ENCODE measurements around the gene GPER1.
"Not testable (repeated sequence)": the region's sequence is repeated elsewhere in the genome, so short reads cannot be mapped to it uniquely, and the experiment has no call there.

Gene GPER1

DNA sequence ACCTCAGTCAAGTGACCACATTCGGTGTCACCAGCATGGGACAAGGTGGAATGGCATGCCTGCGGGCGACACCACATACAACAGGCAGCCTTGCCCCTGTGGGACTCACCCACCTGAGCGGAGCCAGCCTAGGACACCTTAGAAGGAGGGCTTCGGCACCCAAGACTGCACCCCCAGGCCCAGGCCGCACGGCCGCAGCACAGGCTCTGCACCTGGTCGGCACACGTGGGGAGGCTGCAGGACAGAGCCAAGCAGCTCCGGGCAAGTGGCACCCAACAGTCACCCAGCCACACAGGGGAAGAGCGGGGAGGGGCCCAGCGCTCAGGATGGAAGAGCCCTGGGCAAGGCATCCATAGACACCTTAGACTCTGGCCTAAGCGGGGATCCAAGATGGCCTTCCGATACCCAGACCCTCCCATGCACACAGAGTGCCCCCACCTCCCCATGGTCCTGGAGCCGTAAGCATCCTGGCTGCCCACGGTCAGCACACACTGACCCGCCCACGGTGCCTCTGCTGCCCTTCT lies 16.1 kb upstream of the GPER1 start:
- FAIRE-seq: no peak

GRCh38 chr7:1073142-1073977 lies 14.6 kb upstream of the GPER1 start:
- FAIRE-seq: no peak

- not testable (repeated sequence) for FAIRE-seq
Measured at GRCh38 chr7:1074018-1074417, 13.9 kb upstream of the GPER1 start.

GRCh38 chr7:1074593-1075431 lies 13.1 kb upstream of the GPER1 start:
- FAIRE-seq: no peak

DNA sequence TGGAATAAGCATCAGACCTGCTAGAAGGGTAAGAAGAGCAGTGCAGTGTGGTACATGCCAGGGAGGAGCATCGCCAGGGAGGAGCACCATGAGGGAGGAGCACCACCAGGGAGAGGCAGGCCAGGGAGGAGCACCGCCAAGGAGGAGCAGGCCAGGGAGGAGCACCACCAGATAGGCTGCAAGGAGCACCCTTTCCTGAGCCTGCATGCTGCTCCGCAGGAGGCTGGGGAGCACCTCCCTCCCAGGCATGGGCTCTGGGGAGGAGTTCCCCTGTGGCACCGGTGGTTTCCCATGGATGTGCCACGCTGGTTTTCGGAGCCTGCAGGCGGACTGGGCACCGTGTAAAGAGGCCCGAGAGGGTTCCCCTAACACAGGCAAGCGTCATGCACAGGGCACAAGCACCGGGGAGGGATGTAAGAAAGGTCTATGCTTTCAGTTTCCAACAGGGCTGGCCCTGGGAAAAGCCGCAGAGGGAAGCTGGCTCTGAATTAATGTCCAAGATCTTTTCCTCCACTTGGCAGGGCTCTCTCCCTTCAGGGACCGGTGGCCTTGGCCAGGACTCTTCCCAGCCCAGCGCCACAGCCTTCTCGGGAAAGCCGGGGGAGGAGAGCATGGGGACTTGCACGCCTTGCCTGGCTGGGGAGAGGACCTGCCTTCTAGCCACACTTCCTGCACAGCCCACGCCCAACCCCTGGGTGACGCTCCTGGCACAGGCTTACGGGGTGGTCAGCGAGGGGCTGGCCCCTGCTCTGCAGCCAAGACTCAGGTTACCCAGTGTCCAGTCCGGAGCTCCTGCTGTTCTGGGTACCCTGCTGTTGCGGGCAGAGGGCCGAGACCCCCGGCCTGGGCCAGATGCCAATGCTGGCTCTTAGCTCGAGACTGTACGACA lies 11.5 kb upstream of the GPER1 start:
- FAIRE-seq: no peak

DNA sequence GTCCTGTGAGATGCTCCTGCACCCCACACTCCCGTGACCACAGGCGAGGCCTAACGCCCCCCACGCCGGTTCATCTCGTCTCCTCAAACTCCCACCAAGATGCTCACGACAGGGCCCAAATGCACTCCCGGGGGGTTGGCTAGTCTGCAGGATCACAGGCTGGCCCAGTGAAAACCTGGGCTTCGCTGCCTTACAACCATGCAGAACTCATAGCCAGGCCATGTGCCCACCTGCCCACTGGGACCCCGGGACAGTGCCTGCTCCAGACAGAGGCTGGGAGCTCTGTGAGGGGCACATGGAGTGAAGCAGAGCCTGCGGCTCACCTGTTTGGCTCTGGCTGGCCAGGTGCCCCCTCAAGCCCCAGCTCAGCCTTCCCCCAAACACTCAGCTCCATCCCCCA lies 9.4 kb upstream of the GPER1 start:
- no peak for FAIRE-seq

GRCh38 chr7:1078985-1079384 lies 8.9 kb upstream of the GPER1 start:
- no peak for FAIRE-seq

GRCh38 chr7:1079546-1079945 lies 8.4 kb upstream of the GPER1 start:
- no peak for FAIRE-seq

- no peak for FAIRE-seq
Measured at GRCh38 chr7:1080252-1080920, 7.5 kb upstream of the GPER1 start.

DNA sequence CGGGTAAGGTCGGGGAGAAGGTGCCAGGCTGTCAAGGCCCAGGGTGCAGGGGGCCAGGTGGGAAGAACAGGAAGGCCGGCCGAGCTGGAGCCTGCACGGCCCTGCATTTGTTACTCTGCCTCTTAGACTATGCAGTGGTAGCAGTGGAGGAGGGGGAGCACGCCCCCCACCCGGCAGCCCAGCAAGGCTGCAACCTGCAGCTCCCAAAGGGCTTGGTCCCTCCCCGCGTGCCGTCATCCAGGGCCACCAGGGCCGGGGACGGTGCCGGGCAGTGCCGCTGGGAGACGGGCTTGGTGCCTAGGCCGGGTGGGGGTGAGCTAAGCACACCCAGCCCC lies 7.0 kb upstream of the GPER1 start:
- FAIRE-seq: no peak

DNA sequence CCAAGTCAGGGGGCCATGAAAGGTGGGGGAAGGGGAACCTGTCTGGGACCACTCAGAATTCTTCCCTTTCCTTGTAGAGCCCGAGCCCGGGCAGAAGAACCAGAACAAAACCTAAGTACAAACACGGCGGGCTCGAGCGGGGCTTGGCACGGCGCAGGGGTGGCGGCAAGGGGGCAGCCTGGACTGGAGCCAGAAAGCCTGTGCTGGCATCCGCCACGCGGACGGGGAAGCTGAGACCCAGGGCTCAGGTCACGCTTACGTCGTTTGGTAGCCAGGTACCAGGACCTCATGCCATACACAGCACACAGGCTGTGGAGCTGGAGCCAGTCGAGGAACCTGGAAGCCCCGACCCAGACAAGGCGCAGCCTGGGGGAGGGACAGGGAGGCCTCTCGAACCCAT lies 6.6 kb upstream of the GPER1 start:
- no peak for FAIRE-seq

- FAIRE-seq: no peak
Measured at GRCh38 chr7:1081931-1082401, 5.9 kb upstream of the GPER1 start.

GRCh38 chr7:1083729-1084657 lies 3.9 kb upstream of the GPER1 start:
- FAIRE-seq: no peak

- no peak for FAIRE-seq
Measured at GRCh38 chr7:1085266-1085665, 2.6 kb upstream of the GPER1 start.

- FAIRE-seq: no peak
Measured at GRCh38 chr7:1085910-1086421, 1.9 kb upstream of the GPER1 start.

GRCh38 chr7:1086588-1087464 lies 1.1 kb upstream of the GPER1 start:
- FAIRE-seq: no peak

DNA sequence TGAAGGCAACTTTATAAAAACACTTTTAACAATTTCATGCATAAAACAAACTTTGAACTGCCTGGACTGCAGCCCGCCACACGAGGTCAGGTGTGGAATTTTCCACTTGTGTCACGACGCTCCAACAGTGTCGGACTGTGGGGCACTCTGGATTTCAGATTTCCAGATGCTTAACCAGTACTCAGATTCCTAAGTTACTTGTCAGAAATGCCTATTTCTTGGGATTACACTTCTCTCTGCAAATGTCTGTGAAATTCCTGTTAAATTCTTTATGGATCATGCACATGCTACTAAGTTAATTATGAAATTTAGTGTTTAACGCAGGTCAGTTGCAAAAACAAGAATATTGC lies 473 bp upstream of the GPER1 start:
- no peak for FAIRE-seq

DNA sequence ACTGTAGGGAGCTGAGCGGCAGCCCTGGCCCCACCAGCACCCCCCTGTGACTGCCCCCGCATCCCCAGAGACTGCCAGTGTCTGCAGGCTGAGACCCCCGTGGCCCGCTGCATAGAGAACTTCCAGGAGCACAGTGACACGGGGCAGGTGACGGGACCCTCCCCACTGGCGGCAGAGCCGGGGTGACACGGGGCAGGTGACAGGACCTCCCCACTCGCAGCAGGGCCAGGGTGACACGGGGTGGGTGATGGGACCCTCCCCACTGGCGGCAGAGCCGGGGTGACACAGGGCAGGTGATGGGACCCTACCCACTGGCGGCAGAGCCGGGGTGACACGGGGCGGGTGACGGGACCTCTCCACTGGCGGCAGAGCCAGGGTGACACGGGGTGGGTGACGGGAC lies 2.3 kb downstream of the GPER1 start:
- no peak for FAIRE-seq

- no peak for FAIRE-seq
Measured at GRCh38 chr7:1090686-1091643, 3.1 kb downstream of the GPER1 start.

Measured in islet of Langerhans (tissue), 1 donor.